Measurements from ENCODE around the gene ALPK1. TPM values are rescaled to one million over a fixed set of nuclear protein-coding genes. Genes with fewer than 3 reads are reported as not detected.
A peak's percentile ranks its signal among the peaks of the same experiment; 100 is the strongest.

ALPK1 gene
- 34.3 TPM for total RNA-seq
- long read RNA-seq, full-length matches to known transcripts, result 9 of 27 reads
- long read RNA-seq, partial matches to known transcripts, result 6 of 27 reads
- long read RNA-seq, other reads (novel, unspliced or antisense), result 12 of 27 reads

GRCh38 chr4:112296949-112297880 is at the start of gene ALPK1:
Gene ALPK1 (plus strand): TSS chr4:112297369.
- no peaks in the 10 kb centered on the region for H3K4me1 ChIP-seq
- H3K36me3 ChIP-seq, result peaks cover 6% of the 10 kb centered on the region
- ATAC-seq (peak; percentile 98), DNase-seq (no peak)
- peak within 1 kb of the TSS; percentile 78 for H3K27ac ChIP-seq
- intact Hi-C loops (cut with DNase I), result no loop called here
- TF ChIP-seq, protein P1, sequence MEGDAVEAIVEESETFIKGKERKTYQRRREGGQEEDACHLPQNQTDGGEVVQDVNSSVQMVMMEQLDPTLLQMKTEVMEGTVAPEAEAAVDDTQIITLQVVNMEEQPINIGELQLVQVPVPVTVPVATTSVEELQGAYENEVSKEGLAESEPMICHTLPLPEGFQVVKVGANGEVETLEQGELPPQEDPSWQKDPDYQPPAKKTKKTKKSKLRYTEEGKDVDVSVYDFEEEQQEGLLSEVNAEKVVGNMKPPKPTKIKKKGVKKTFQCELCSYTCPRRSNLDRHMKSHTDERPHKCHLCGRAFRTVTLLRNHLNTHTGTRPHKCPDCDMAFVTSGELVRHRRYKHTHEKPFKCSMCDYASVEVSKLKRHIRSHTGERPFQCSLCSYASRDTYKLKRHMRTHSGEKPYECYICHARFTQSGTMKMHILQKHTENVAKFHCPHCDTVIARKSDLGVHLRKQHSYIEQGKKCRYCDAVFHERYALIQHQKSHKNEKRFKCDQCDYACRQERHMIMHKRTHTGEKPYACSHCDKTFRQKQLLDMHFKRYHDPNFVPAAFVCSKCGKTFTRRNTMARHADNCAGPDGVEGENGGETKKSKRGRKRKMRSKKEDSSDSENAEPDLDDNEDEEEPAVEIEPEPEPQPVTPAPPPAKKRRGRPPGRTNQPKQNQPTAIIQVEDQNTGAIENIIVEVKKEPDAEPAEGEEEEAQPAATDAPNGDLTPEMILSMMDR (IDR thresholded peaks at IDR 0.05), result no peak
- no peaks in the 10 kb centered on the region for H3K27me3 ChIP-seq
- H3K9me3 ChIP-seq, result no peaks in the 10 kb centered on the region
- peak within 1 kb of the TSS; percentile 49 for H3K4me3 ChIP-seq

GRCh38 chr4:112251019-112251643 is 46.0 kb upstream of the ALPK1 start:
- TF ChIP-seq, protein P1 (IDR thresholded peaks at IDR 0.05), result no peak
- no peaks in the 10 kb centered on the region for H3K36me3 ChIP-seq
- intact Hi-C loops (cut with DNase I), result no loop called here
- no peak overlapping the region for H3K27ac ChIP-seq
- H3K9me3 ChIP-seq, result no peaks in the 10 kb centered on the region
- H3K27me3 ChIP-seq, result no peaks in the 10 kb centered on the region
- ATAC-seq, result peak; percentile 19
- no peak overlapping the region for H3K4me3 ChIP-seq
- no peaks in the 10 kb centered on the region for H3K4me1 ChIP-seq
- DNase-seq, result no peak

DNA sequence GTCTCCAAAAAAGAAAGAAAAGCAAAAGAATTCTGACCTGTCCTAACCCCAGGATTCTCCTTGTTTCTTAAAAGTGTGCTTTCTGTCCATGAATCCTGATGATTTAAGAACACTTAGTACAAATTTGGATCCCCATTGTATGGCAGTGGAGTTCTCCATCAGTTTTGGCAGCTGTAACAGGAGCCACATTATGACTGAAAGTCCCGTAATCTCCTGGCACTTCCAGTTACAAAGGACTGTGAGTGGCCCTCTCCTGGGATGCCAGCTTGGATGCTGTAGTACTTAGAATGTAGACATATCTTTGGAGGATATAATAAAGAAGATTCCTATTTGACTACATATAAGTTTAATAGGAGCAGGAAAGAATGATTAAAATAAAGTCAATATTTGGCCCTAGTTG is 44.9 kb upstream of the ALPK1 start:
- H3K27me3 ChIP-seq, result no peaks in the 10 kb centered on the region
- no peaks in the 10 kb centered on the region for H3K4me1 ChIP-seq
- no peaks in the 10 kb centered on the region for H3K9me3 ChIP-seq
- DNase-seq (no peak), ATAC-seq (no peak)
- H3K4me3 ChIP-seq, result no peak overlapping the region
- H3K27ac ChIP-seq, result no peak overlapping the region
- TF ChIP-seq, protein P1 (IDR thresholded peaks at IDR 0.05), result no peak
- H3K36me3 ChIP-seq, result no peaks in the 10 kb centered on the region
- intact Hi-C loops (cut with DNase I), result no loop called here

- no peak overlapping the region for H3K4me3 ChIP-seq
- peaks cover 5% of the 10 kb centered on the region for H3K36me3 ChIP-seq
- DNase-seq (no peak), ATAC-seq (no peak)
- TF ChIP-seq, protein P1 (IDR thresholded peaks at IDR 0.05), result no peak
- no peaks in the 10 kb centered on the region for H3K9me3 ChIP-seq
- intact Hi-C loops (cut with DNase I), result no loop called here
- no peaks in the 10 kb centered on the region for H3K4me1 ChIP-seq
- H3K27me3 ChIP-seq, result no peaks in the 10 kb centered on the region
- no peak overlapping the region for H3K27ac ChIP-seq
Observed at GRCh38 chr4:112253382-112254000, 43.7 kb upstream of the ALPK1 start.

- no peak for DNase-seq
- no peaks in the 10 kb centered on the region for H3K9me3 ChIP-seq
- peak; percentile 53 for ATAC-seq
- TF ChIP-seq, protein P1 (IDR thresholded peaks at IDR 0.05), result no peak
- H3K4me3 ChIP-seq, result no peak overlapping the region
- H3K27ac ChIP-seq, result no peak overlapping the region
- peaks cover 16% of the 10 kb centered on the region for H3K36me3 ChIP-seq
- no peaks in the 10 kb centered on the region for H3K4me1 ChIP-seq
- H3K27me3 ChIP-seq, result no peaks in the 10 kb centered on the region
- intact Hi-C loops (cut with DNase I), result no loop called here
Observed at GRCh38 chr4:112257098-112257497, 40.1 kb upstream of the ALPK1 start.

All from upper lobe of right lung (tissue), 1 donor.